Tibial nerve (tissue), 4 donors: ENCODE results near the gene KCNH2. TPM values are rescaled to one million over a fixed set of nuclear protein-coding genes. Genes with fewer than 3 reads are reported as not detected.
"Not testable (repeated sequence)": the region's sequence is repeated elsewhere in the genome, so short reads cannot be mapped to it uniquely, and the experiment has no call there.

Experiments
- DNase-seq, 2 donors: peaks; one replicate each; pipeline ENCODE4 v3.0.0-alpha.2; 2019; ENCODE audit warnings: low spot score in 2 of 2
- H3K27ac ChIP-seq, 4 donors: fragments of 200-600 bp; sonication (generic) in 3 of 4; one replicate each; pipeline ENCODE4 v1.5.1; 2017 to 2019; ENCODE audit warnings: mild to moderate bottlenecking in 1 of 4
- H3K27me3 ChIP-seq, 2 donors: fragments of 200-600 bp; sonication (generic) in 1 of 2; one replicate each; pipeline versions ENCODE4 v1.5.1 to v1.6.0; 2017 to 2019
- H3K36me3 ChIP-seq, 3 donors: fragments of 200-600 bp; sonication (generic); one replicate each; pipeline ENCODE4 v1.5.1; 2018 to 2019
- H3K4me1 ChIP-seq, 4 donors: fragments of 200-600 bp; sonication (generic) in 3 of 4; one replicate each; pipeline ENCODE4 v1.5.1; 2017 to 2019
- H3K4me3 ChIP-seq, 4 donors: fragments of 200-600 bp; sonication (generic) in 3 of 4; one replicate each; pipeline ENCODE4 v1.5.1; 2017 to 2019; ENCODE audit warnings: mild to moderate bottlenecking in 1 of 4, moderate library complexity in 1 of 4
- H3K9me3 ChIP-seq, 4 donors: fragments of 200-600 bp; sonication (generic) in 3 of 4; one replicate each; pipeline ENCODE4 v1.5.1; 2017 to 2019
- EP300 ChIP-seq, 2 donors: sonication (generic); formaldehyde crosslinking; IDR thresholded peaks; one replicate each; pipeline ENCODE4 v1.6.1; 2017; ENCODE audit warnings: antibody characterized with exemption in 2 of 2, mild to moderate bottlenecking in 1 of 2
- POLR2A ChIP-seq, 2 donors: fragments of 450-650 bp; IDR thresholded peaks; one replicate each; pipeline ENCODE4 v1.6.1; 2017; ENCODE audit warnings: antibody characterized with exemption in 2 of 2, mild to moderate bottlenecking in 2 of 2, moderate library complexity in 2 of 2
- WGBS, 2 donors: methylation state at CpG; one replicate each; pipeline ENCODE4 v1.1.5; 2018; 5-methylcytosine and 5-hydroxymethylcytosine counted together
- total RNA-seq, 4 donors: library from RNA; depleted of rRNA; stranded (reverse); fragments of >200 nt; gene quantifications; one replicate each; pipeline ENCODE4 v1.1.0, GENCODE V29; 2016
- TF ChIP-seq, protein P1 (sequence below), 5 experiments: fragments of 200-600 bp in 3 of 5; fragments of 450-650 bp in 2 of 5; sonication (generic) in 3 of 5; IDR thresholded peaks; one replicate each; pipeline ENCODE4 v1.5.1; 2016 to 2019; ENCODE audit warnings: antibody characterized with exemption in 5 of 5, mild to moderate bottlenecking in 3 of 5, moderate library complexity in 2 of 5

Gene KCNH2
- total RNA-seq, 4 donors from 2014 or later, result 1.5 to 9.0 (median 2.4) TPM

- Histone ChIP-seq H3K9me3 (no peaks in the 10 kb centered on the region), H3K36me3 (no peaks in the 10 kb centered on the region), H3K27ac (no peak overlapping the region), H3K27me3 (peaks cover 0 to 8% of the 10 kb centered on the region in 2 donors), H3K4me3 (no peak overlapping the region), H3K4me1 (no peaks in the 10 kb centered on the region)
- no peak for DNase-seq
- TF ChIP-seq, protein P1, sequence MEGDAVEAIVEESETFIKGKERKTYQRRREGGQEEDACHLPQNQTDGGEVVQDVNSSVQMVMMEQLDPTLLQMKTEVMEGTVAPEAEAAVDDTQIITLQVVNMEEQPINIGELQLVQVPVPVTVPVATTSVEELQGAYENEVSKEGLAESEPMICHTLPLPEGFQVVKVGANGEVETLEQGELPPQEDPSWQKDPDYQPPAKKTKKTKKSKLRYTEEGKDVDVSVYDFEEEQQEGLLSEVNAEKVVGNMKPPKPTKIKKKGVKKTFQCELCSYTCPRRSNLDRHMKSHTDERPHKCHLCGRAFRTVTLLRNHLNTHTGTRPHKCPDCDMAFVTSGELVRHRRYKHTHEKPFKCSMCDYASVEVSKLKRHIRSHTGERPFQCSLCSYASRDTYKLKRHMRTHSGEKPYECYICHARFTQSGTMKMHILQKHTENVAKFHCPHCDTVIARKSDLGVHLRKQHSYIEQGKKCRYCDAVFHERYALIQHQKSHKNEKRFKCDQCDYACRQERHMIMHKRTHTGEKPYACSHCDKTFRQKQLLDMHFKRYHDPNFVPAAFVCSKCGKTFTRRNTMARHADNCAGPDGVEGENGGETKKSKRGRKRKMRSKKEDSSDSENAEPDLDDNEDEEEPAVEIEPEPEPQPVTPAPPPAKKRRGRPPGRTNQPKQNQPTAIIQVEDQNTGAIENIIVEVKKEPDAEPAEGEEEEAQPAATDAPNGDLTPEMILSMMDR (IDR thresholded peaks at IDR 0.05), result no peak
- no peak for TF ChIP-seq EP300 (IDR thresholded peaks at IDR 0.05)
- TF ChIP-seq POLR2A (IDR thresholded peaks at IDR 0.05), result no peak
- WGBS, 2 donors, result 76 to 77% methylated on average over 7 of the region's 7 CpGs
Measured at GRCh38 chr7:150912427-150912826, 65.7 kb downstream of the KCNH2 start.

DNA sequence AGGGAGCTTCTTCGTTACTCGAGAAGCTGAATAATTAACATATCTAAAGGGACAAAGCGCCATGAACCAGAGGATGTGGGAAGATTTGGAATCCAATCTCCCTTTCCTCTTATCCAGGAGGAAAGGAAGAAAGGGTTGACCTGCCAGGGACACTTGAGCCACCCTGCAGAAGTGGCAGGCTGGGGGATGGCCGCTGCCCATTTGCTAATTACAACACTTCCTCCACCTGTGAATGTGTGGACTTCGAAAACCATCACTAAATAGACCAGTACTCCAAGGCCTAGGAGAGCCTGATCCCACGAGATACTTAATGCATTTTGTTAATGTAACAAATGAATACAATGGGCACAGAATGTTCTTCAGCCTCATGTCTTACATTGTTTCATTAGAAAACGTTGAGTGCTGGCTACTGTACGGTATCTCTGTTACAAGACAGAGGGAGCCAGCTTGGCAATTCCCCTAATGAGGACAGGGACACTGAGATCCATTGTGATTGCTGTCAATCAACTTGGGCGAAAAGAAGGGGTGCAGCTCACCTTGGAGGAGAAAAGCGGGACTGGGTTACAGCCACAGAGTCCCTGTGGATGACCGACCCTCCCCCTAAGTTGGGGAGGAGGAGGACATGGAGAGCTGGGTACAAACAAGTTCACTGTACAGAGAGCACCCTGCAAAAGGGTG, 66.4 kb downstream of the KCNH2 start:
- no peak for DNase-seq
- Histone ChIP-seq H3K9me3 (no peaks in the 10 kb centered on the region), H3K4me3 (no peak overlapping the region), H3K36me3 (no peaks in the 10 kb centered on the region), H3K27me3 (peaks cover 0 to 5% of the 10 kb centered on the region in 2 donors), H3K27ac (no peak overlapping the region), H3K4me1 (no peaks in the 10 kb centered on the region)
- TF ChIP-seq, protein P1 (IDR thresholded peaks at IDR 0.05), result no peak
- TF ChIP-seq POLR2A (IDR thresholded peaks at IDR 0.05) (no peak), EP300 (IDR thresholded peaks at IDR 0.05) (no peak)
- 61 to 68% methylated on average over 11 of the region's 11 CpGs for WGBS, 2 donors

DNA sequence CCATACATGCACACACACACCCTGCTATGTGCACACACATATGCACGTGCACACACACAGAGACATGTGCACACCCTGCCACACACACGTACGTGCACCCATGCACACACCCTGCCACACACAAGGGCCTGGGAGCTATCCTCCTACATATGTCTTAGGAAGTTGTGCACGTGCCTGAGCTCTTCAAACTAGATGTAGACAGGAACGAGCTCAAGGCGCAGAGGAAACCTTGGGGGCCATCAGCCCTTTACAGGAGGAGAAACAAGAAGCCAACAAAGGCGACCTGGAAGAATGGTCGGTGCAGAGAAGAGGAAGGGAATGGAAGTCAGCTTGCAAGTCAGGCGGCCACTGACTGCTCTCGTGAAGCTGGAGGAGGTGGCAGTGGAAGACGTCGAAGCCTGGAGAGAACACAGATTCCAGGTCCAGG, 67.1 kb downstream of the KCNH2 start:
- 56 to 63% methylated on average over 12 of the region's 12 CpGs for WGBS, 2 donors
- Histone ChIP-seq H3K4me1 (no peaks in the 10 kb centered on the region), H3K9me3 (no peaks in the 10 kb centered on the region), H3K27me3 (peaks cover 0 to 5% of the 10 kb centered on the region in 2 donors), H3K27ac (no peak overlapping the region), H3K4me3 (no peak overlapping the region), H3K36me3 (no peaks in the 10 kb centered on the region)
- TF ChIP-seq, protein P1 (IDR thresholded peaks at IDR 0.05), result no peak
- TF ChIP-seq POLR2A (IDR thresholded peaks at IDR 0.05), result no peak
- no peak for TF ChIP-seq EP300 (IDR thresholded peaks at IDR 0.05)
- no peak for DNase-seq

GRCh38 chr7:150910305-150910995, 67.7 kb downstream of the KCNH2 start:
- WGBS, 2 donors, result 68% methylated on average over 8 of the region's 8 CpGs
- not testable (repeated sequence) for H3K36me3 ChIP-seq

GRCh38 chr7:150909200-150909995, 68.7 kb downstream of the KCNH2 start:
- Histone ChIP-seq H3K36me3 (no peaks in the 10 kb centered on the region), H3K27ac (no peak overlapping the region), H3K4me1 (peaks cover 0 to 4% (median 2%) of the 10 kb centered on the region in 4 donors), H3K27me3 (peaks cover 0 to 5% of the 10 kb centered on the region in 2 donors), H3K4me3 (no peak overlapping the region), H3K9me3 (no peaks in the 10 kb centered on the region)
- 68 to 75% methylated on average over 8 of the region's 8 CpGs for WGBS, 2 donors
- no peak for DNase-seq
- no peak for TF ChIP-seq EP300 (IDR thresholded peaks at IDR 0.05)
- no peak for TF ChIP-seq POLR2A (IDR thresholded peaks at IDR 0.05)
- TF ChIP-seq, protein P1 (IDR thresholded peaks at IDR 0.05), result no peak

More at GRCh38 chr7:150910305-150910995, 67.7 kb downstream of the KCNH2 start:
- DNase-seq, H3K27me3 ChIP-seq, H3K9me3 ChIP-seq, H3K4me3 ChIP-seq, H3K4me1 ChIP-seq, H3K27ac ChIP-seq: not testable (repeated sequence)
